Nephron (organoid): ENCODE data around the gene QKI.

ENCODE experiments used
- H3K27ac Mint-ChIP-seq, 3 experiments: 2 replicates each; pipeline ENCODE4 v1.8.0; 2020; ENCODE audit warnings: mixed read lengths in 3 of 3, mild to moderate bottlenecking in 2 of 3, moderate library complexity in 1 of 3
- H3K27me3 Mint-ChIP-seq: 2 replicates; pipeline ENCODE4 v1.8.0; 2021; ENCODE audit warnings: low read depth, mild to moderate bottlenecking, moderate library complexity, mixed read lengths
- H3K36me3 Mint-ChIP-seq: 2 replicates; pipeline ENCODE4 v1.8.0; 2020; ENCODE audit warnings: low read depth, mixed read lengths
- H3K4me1 Mint-ChIP-seq: 2 replicates; pipeline ENCODE4 v1.8.0; 2020; ENCODE audit warnings: mixed read lengths
- H3K4me3 Mint-ChIP-seq, 3 experiments: 2 replicates each; pipeline ENCODE4 v1.8.0; 2020; ENCODE audit warnings: mild to moderate bottlenecking in 3 of 3, mixed read lengths in 3 of 3, moderate library complexity in 2 of 3
- H3K9me3 Mint-ChIP-seq: 2 replicates; pipeline ENCODE4 v1.8.0; 2020; ENCODE audit warnings: mixed read lengths
- CTCF ChIP-seq, 3 experiments: fragments of 200-600 bp; sonication (generic); IDR thresholded peaks; one replicate each; pipeline ENCODE4 v1.5.0; 2021; ENCODE audit warnings: antibody characterized with exemption in 3 of 3; ENCODE audit not compliant: unreplicated experiment in 3 of 3

The QKI gene

GRCh38 chr6:163463180-163463579 lies 48.7 kb downstream of the QKI start:
- H3K36me3 Mint-ChIP-seq = peaks cover 84% of the 10 kb centered on the region
- H3K9me3 Mint-ChIP-seq = peaks cover 20% of the 10 kb centered on the region
- H3K27me3 Mint-ChIP-seq = no peaks in the 10 kb centered on the region
- no peak overlapping the region for H3K27ac Mint-ChIP-seq
- peaks cover 22% of the 10 kb centered on the region for H3K4me1 Mint-ChIP-seq
- H3K4me3 Mint-ChIP-seq = no peak overlapping the region
- TF ChIP-seq CTCF (IDR thresholded peaks at IDR 0.05; ENCODE audit: unreplicated experiment in 3 of 3) = no peak

- TF ChIP-seq CTCF (IDR thresholded peaks at IDR 0.05; ENCODE audit: unreplicated experiment in 3 of 3) = no peak
- no peak overlapping the region for H3K4me3 Mint-ChIP-seq
- H3K9me3 Mint-ChIP-seq = peaks cover 26% of the 10 kb centered on the region
- no peaks in the 10 kb centered on the region for H3K27me3 Mint-ChIP-seq
- H3K36me3 Mint-ChIP-seq = peaks cover 87% of the 10 kb centered on the region
- no peak overlapping the region for H3K27ac Mint-ChIP-seq
- peaks cover 22% of the 10 kb centered on the region for H3K4me1 Mint-ChIP-seq
Observed at GRCh38 chr6:163463795-163464194, 49.3 kb downstream of the QKI start.

GRCh38 chr6:163466839-163467390 lies 52.4 kb downstream of the QKI start:
- peaks cover 91% of the 10 kb centered on the region for H3K36me3 Mint-ChIP-seq
- no peak overlapping the region for H3K27ac Mint-ChIP-seq
- peaks cover 52% of the 10 kb centered on the region for H3K9me3 Mint-ChIP-seq
- H3K27me3 Mint-ChIP-seq = no peaks in the 10 kb centered on the region
- H3K4me1 Mint-ChIP-seq = no peaks in the 10 kb centered on the region
- no peak for TF ChIP-seq CTCF (IDR thresholded peaks at IDR 0.05; ENCODE audit: unreplicated experiment in 3 of 3)
- no peak overlapping the region for H3K4me3 Mint-ChIP-seq

- Mint-ChIP-seq H3K27ac (no peak overlapping the region), H3K36me3 (peaks cover 93% of the 10 kb centered on the region), H3K27me3 (no peaks in the 10 kb centered on the region), H3K9me3 (peaks cover 58% of the 10 kb centered on the region), H3K4me3 (no peak overlapping the region), H3K4me1 (peaks cover 7% of the 10 kb centered on the region)
- no peak for TF ChIP-seq CTCF (IDR thresholded peaks at IDR 0.05; ENCODE audit: unreplicated experiment in 3 of 3)
Observed at GRCh38 chr6:163468738-163469137, 54.2 kb downstream of the QKI start.

GRCh38 chr6:163469459-163469985 lies 55.0 kb downstream of the QKI start:
- no peak overlapping the region for H3K27ac Mint-ChIP-seq
- TF ChIP-seq CTCF (IDR thresholded peaks at IDR 0.05; ENCODE audit: unreplicated experiment in 3 of 3) = no peak
- peaks cover 93% of the 10 kb centered on the region for H3K36me3 Mint-ChIP-seq
- H3K4me1 Mint-ChIP-seq = peaks cover 10% of the 10 kb centered on the region
- peaks cover 52% of the 10 kb centered on the region for H3K9me3 Mint-ChIP-seq
- no peaks in the 10 kb centered on the region for H3K27me3 Mint-ChIP-seq
- H3K4me3 Mint-ChIP-seq = no peak overlapping the region

GRCh38 chr6:163470611-163471010 lies 56.1 kb downstream of the QKI start:
- Mint-ChIP-seq H3K4me1 (peaks cover 10% of the 10 kb centered on the region), H3K27ac (no peak overlapping the region), H3K36me3 (peaks cover 91% of the 10 kb centered on the region), H3K9me3 (peaks cover 50% of the 10 kb centered on the region), H3K27me3 (no peaks in the 10 kb centered on the region), H3K4me3 (no peak overlapping the region)
- no peak for TF ChIP-seq CTCF (IDR thresholded peaks at IDR 0.05; ENCODE audit: unreplicated experiment in 3 of 3)
